Tibial nerve (tissue), 4 donors: ENCODE results near the gene R3HCC1L. TPM values are rescaled to one million over a fixed set of nuclear protein-coding genes. Genes with fewer than 3 reads are reported as not detected.
"Not testable (repeated sequence)": the region's sequence is repeated elsewhere in the genome, so short reads cannot be mapped to it uniquely, and the experiment has no call there.

ENCODE experiments used
- DNase-seq, 2 donors: peaks; one replicate each; pipeline ENCODE4 v3.0.0-alpha.2; 2019; ENCODE audit warnings: low spot score in 2 of 2
- H3K27ac ChIP-seq, 4 donors: fragments of 200-600 bp; sonication (generic) in 3 of 4; one replicate each; pipeline ENCODE4 v1.5.1; 2017 to 2019; ENCODE audit warnings: mild to moderate bottlenecking in 1 of 4
- H3K27me3 ChIP-seq, 2 donors: fragments of 200-600 bp; sonication (generic) in 1 of 2; one replicate each; pipeline versions ENCODE4 v1.5.1 to v1.6.0; 2017 to 2019
- H3K36me3 ChIP-seq, 3 donors: fragments of 200-600 bp; sonication (generic); one replicate each; pipeline ENCODE4 v1.5.1; 2018 to 2019
- H3K4me1 ChIP-seq, 4 donors: fragments of 200-600 bp; sonication (generic) in 3 of 4; one replicate each; pipeline ENCODE4 v1.5.1; 2017 to 2019
- H3K4me3 ChIP-seq, 4 donors: fragments of 200-600 bp; sonication (generic) in 3 of 4; one replicate each; pipeline ENCODE4 v1.5.1; 2017 to 2019; ENCODE audit warnings: mild to moderate bottlenecking in 1 of 4, moderate library complexity in 1 of 4
- H3K9me3 ChIP-seq, 4 donors: fragments of 200-600 bp; sonication (generic) in 3 of 4; one replicate each; pipeline ENCODE4 v1.5.1; 2017 to 2019
- EP300 ChIP-seq, 2 donors: sonication (generic); formaldehyde crosslinking; IDR thresholded peaks; one replicate each; pipeline ENCODE4 v1.6.1; 2017; ENCODE audit warnings: antibody characterized with exemption in 2 of 2, mild to moderate bottlenecking in 1 of 2
- POLR2A ChIP-seq, 2 donors: fragments of 450-650 bp; IDR thresholded peaks; one replicate each; pipeline ENCODE4 v1.6.1; 2017; ENCODE audit warnings: antibody characterized with exemption in 2 of 2, mild to moderate bottlenecking in 2 of 2, moderate library complexity in 2 of 2
- WGBS, 2 donors: methylation state at CpG; one replicate each; pipeline ENCODE4 v1.1.5; 2018; 5-methylcytosine and 5-hydroxymethylcytosine counted together
- total RNA-seq, 4 donors: library from RNA; depleted of rRNA; stranded (reverse); fragments of >200 nt; gene quantifications; one replicate each; pipeline ENCODE4 v1.1.0, GENCODE V29; 2016
- TF ChIP-seq, protein P1 (sequence below), 5 experiments: fragments of 200-600 bp in 3 of 5; fragments of 450-650 bp in 2 of 5; sonication (generic) in 3 of 5; IDR thresholded peaks; one replicate each; pipeline ENCODE4 v1.5.1; 2016 to 2019; ENCODE audit warnings: antibody characterized with exemption in 5 of 5, mild to moderate bottlenecking in 3 of 5, moderate library complexity in 2 of 5

R3HCC1L gene
- total RNA-seq, 4 donors from 2014 or later, result 10.8 to 15.1 (median 13.5) TPM

DNA sequence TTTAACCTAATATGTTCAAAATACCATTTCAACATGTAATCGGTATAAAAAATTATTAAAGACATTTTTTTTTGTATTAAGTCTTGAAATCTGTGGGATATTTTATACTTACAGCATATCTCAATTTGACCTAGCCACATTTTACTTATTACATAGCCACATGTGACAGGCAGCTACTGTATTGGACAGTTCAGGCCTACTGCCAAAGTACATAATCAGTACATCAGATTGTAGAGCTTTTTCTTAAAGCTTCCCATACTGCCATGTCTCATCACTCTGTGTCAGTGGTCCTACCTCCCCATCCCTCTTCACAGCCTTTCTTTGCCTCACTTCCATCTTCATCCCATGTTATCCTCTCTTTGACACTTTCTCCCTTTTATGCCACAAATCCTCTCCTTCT is 90.5 kb downstream of the R3HCC1L start:
- peaks cover 0 to 13% (median 4%) of the 10 kb centered on the region in 4 donors for H3K9me3 ChIP-seq
- no peak for DNase-seq
- 96% methylated on average over 1 of the region's 1 CpG for WGBS, 2 donors
- TF ChIP-seq, protein P1, sequence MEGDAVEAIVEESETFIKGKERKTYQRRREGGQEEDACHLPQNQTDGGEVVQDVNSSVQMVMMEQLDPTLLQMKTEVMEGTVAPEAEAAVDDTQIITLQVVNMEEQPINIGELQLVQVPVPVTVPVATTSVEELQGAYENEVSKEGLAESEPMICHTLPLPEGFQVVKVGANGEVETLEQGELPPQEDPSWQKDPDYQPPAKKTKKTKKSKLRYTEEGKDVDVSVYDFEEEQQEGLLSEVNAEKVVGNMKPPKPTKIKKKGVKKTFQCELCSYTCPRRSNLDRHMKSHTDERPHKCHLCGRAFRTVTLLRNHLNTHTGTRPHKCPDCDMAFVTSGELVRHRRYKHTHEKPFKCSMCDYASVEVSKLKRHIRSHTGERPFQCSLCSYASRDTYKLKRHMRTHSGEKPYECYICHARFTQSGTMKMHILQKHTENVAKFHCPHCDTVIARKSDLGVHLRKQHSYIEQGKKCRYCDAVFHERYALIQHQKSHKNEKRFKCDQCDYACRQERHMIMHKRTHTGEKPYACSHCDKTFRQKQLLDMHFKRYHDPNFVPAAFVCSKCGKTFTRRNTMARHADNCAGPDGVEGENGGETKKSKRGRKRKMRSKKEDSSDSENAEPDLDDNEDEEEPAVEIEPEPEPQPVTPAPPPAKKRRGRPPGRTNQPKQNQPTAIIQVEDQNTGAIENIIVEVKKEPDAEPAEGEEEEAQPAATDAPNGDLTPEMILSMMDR (IDR thresholded peaks at IDR 0.05), result no peak
- TF ChIP-seq EP300 (IDR thresholded peaks at IDR 0.05) (no peak), POLR2A (IDR thresholded peaks at IDR 0.05) (no peak)
- no peaks in the 10 kb centered on the region for H3K27me3 ChIP-seq
- no peaks in the 10 kb centered on the region for H3K4me1 ChIP-seq
- no peak overlapping the region for H3K4me3 ChIP-seq
- peaks cover 0 to 12% (median 0%) of the 10 kb centered on the region in 3 donors for H3K36me3 ChIP-seq
- no peak overlapping the region for H3K27ac ChIP-seq

DNA sequence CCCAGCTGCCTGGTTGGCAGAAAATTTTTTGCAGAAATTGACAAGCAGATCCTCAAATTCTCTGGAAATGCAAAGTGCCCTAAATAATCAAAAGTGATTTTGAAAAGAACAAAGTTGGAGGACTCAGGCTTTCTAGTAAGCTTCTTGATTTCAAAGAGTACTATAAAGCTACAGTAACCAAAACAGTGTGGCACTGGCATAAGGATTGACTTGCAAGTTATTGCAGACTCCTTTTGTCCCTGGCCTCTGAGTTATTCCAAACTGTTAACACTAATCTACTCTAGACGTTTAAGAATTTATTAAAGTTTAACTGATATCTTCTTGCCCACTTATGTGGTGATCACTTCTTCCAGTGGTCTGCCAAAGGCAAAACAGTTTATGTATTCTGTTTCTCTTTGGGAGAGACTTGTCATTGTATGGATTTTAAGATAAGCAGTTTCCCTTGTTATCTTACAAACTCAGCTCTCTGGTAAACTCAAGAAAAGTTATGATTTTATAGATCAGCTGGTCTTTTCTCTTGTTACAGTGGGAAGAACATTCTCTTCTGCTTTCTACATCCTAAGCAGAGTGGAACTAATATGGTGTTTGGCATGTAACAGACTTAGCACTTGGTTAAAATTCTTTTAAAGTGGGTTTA is 92.2 kb downstream of the R3HCC1L start:
- Histone ChIP-seq H3K9me3 (peaks cover 0 to 11% (median 3%) of the 10 kb centered on the region in 4 donors), H3K36me3 (peaks cover 0 to 18% (median 0%) of the 10 kb centered on the region in 3 donors), H3K27me3 (no peaks in the 10 kb centered on the region), H3K27ac (no peak overlapping the region), H3K4me1 (no peaks in the 10 kb centered on the region), H3K4me3 (no peak overlapping the region)
- no peak for DNase-seq
- 89 to 95% methylated on average over 1 of the region's 1 CpG for WGBS, 2 donors
- TF ChIP-seq EP300 (IDR thresholded peaks at IDR 0.05) (no peak), POLR2A (IDR thresholded peaks at IDR 0.05) (no peak)
- TF ChIP-seq, protein P1 (IDR thresholded peaks at IDR 0.05), result no peak

DNA sequence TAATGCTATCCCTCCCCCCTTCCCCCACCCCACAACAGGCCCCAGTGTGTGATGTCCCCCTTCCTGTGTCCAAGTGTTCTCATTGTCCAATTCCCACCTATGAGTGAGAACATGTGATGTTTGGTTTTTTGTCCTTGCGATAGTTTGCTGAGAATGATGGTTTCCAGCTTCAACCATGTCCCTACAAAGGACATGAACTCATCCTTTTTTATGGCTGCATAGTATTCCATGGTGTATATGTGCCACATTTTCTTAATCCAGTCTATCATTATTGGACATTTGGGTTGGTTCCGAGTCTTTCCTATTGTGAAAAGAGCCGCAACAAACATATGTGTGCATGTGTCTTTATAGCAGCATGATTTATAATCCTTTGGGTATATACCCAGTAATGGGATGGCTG is 93.3 kb downstream of the R3HCC1L start:
- not testable (repeated sequence) for H3K27me3 ChIP-seq, H3K4me1 ChIP-seq, H3K4me3 ChIP-seq, DNase-seq, H3K27ac ChIP-seq
- Histone ChIP-seq H3K36me3 (peaks cover 0 to 24% (median 0%) of the 10 kb centered on the region in 3 donors), H3K9me3 (peaks cover 0 to 11% (median 3%) of the 10 kb centered on the region in 4 donors)
- 93 to 100% methylated on average over 3 of the region's 3 CpGs for WGBS, 2 donors

DNA sequence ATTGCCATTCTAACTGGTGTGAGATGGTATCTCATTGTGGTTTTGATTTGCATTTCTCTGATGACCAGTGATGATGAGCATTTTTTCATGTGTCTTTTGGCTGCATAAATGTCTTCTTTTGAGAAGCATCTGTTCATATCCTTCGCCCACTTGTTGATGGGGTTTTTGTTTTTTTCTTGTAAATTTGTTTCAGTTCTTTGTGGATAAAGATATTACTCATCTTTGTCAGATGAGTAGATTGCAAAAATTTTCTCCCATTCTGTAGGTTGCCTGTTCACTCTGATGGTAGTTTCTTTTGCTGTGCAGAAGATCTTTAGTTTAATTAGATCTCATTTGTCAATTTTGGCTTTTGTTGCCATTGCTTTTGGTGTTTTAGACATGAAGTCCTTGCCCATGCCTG is 93.8 kb downstream of the R3HCC1L start:
- Histone ChIP-seq H3K9me3 (peaks cover 0 to 11% (median 3%) of the 10 kb centered on the region in 4 donors), H3K36me3 (peaks cover 0 to 24% (median 0%) of the 10 kb centered on the region in 3 donors)
- not testable (repeated sequence) for H3K4me1 ChIP-seq, H3K4me3 ChIP-seq, H3K27ac ChIP-seq, H3K27me3 ChIP-seq, DNase-seq
- 100% methylated on average over 1 of the region's 1 CpG for WGBS, 2 donors

DNA sequence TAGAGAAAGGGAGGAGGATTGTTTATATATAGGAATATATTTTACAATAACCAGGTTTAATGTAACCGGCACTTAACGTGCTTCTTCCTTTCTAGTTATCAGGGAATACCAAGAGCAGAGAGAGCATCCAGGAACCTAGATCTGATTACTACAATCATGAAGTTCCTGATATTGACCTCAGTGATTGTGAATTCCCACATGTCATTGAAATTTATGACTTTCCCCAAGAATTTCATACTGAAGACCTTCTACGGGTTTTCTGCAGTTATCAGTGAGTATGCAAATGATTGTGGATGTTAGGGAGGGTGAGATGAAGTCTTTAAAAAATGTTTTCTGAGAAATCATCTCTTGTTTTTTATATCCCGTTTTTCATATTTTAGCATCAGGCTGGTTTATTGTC is 97.0 kb downstream of the R3HCC1L start:
- TF ChIP-seq, protein P1 (IDR thresholded peaks at IDR 0.05), result no peak
- TF ChIP-seq POLR2A (IDR thresholded peaks at IDR 0.05) (no peak), EP300 (IDR thresholded peaks at IDR 0.05) (no peak)
- Histone ChIP-seq H3K27me3 (no peaks in the 10 kb centered on the region), H3K9me3 (peaks cover 0 to 6% (median 2%) of the 10 kb centered on the region in 4 donors), H3K36me3 (peaks cover 0 to 39% (median 0%) of the 10 kb centered on the region in 3 donors), H3K27ac (no peak overlapping the region), H3K4me1 (no peaks in the 10 kb centered on the region), H3K4me3 (no peak overlapping the region)
- no peak for DNase-seq
- 95 to 97% methylated on average over 4 of the region's 4 CpGs for WGBS, 2 donors

DNA sequence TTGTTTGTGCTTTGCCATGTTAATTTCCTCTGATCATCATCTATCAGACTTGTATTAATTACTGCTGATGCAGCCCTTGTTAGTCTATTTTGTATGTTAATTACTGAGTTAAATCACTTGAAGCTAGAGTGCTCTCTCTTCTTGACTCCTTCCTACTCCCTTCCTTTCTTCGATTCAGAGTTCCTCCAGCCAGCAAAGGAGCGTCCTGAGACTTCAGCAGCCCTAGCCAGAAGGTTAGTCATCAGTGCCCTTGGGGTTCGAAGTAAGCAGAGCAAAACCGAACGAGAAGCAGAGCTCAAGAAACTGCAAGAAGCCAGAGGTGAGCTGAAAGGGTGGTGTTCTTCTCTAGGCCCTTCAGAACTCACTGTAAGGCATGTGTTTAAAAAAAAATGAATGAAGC is 101.4 kb downstream of the R3HCC1L start:
- H3K9me3 ChIP-seq, result no peaks in the 10 kb centered on the region
- no peak overlapping the region for H3K27ac ChIP-seq
- peaks cover 0 to 69% (median 0%) of the 10 kb centered on the region in 3 donors for H3K36me3 ChIP-seq
- 55 to 69% methylated on average over 5 of the region's 5 CpGs for WGBS, 2 donors
- H3K4me3 ChIP-seq, result no peak overlapping the region
- H3K4me1 ChIP-seq, result no peaks in the 10 kb centered on the region
- no peaks in the 10 kb centered on the region for H3K27me3 ChIP-seq
- no peak for DNase-seq
- TF ChIP-seq, protein P1 (IDR thresholded peaks at IDR 0.05), result no peak
- TF ChIP-seq EP300 (IDR thresholded peaks at IDR 0.05) (no peak), POLR2A (IDR thresholded peaks at IDR 0.05) (no peak)
